Measurements from ENCODE around the gene HOXA7. TPM values are rescaled to one million over a fixed set of nuclear protein-coding genes. Genes with fewer than 3 reads are reported as not detected.
A peak's percentile ranks its signal among the peaks of the same experiment; 100 is the strongest.

The HOXA7 gene
- total and polyA plus RNA-seq, 2 of the 8 experiments (the other 6 are each of a cell fraction or from before 2014, with no cell fraction given) = 0.03 TPM; not detected in 1

GRCh38 chr7:27181795-27182275 lies 25.4 kb upstream of the HOXA7 start (continued):
- TF ChIP-seq CHD7 (IDR thresholded peaks at IDR 0.05; ENCODE audit: insufficient replicate concordance, low read length) (no peak), ZNF274 (IDR thresholded peaks at IDR 0.05; ENCODE audit: borderline replicate concordance, extremely low read depth, low read length) (no peak), CTCF (IDR thresholded peaks at IDR 0.05; ENCODE audit: control extremely low read depth in 1 of 3, insufficient read depth in 1 of 3, low read depth in 1 of 3, low read length in 3 of 3) (no peak), POLR2AphosphoS5 (IDR thresholded peaks at IDR 0.05; ENCODE audit: low read depth, low read length) (no peak), SIRT6 (IDR thresholded peaks at IDR 0.05; ENCODE audit: low read length) (no peak), EZH2 (IDR thresholded peaks at IDR 0.05; ENCODE audit: low read depth, low read length, severe bottlenecking) (no peak), SUZ12 (IDR thresholded peaks at IDR 0.05; ENCODE audit: low read length) (peak; percentile 20; the same call in 1 of the 2 replicates), RNF2 (IDR thresholded peaks at IDR 0.05; ENCODE audit: borderline replicate concordance, low read depth, low read length, missing control alignments, poor library complexity, severe bottlenecking) (peak; percentile 37)

Data from H1 (cell line).